Uterus (tissue), 4 donors: ENCODE measurements around the gene CYP3A4. TPM values are rescaled to one million over a fixed set of nuclear protein-coding genes. Genes with fewer than 3 reads are reported as not detected.
"Not testable (repeated sequence)": the region's sequence is repeated elsewhere in the genome, so short reads cannot be mapped to it uniquely, and the experiment has no call there.

ENCODE experiments used
- DNase-seq, 2 donors: peaks; one replicate each; pipeline ENCODE4 v3.0.0-alpha.2; 2019 to 2020
- H3K27ac ChIP-seq, 2 donors: fragments of 200-600 bp; sonication (generic); 1 replicate in 1 of 2; 2 replicates in 1 of 2; pipeline ENCODE4 v1.5.1; 2016 to 2018
- H3K27me3 ChIP-seq, 2 donors: fragments of 200-600 bp; sonication (generic); one replicate each; pipeline ENCODE4 v1.5.1; 2018 to 2019; ENCODE audit warnings: control low read depth in 1 of 2
- H3K36me3 ChIP-seq, 2 donors: fragments of 200-600 bp; sonication (generic); one replicate each; pipeline ENCODE4 v1.5.1; 2019; ENCODE audit warnings: control low read depth in 1 of 2
- H3K4me1 ChIP-seq, 2 donors: fragments of 200-600 bp; sonication (generic); one replicate each; pipeline ENCODE4 v1.5.1; 2018 to 2019; ENCODE audit warnings: control low read depth in 1 of 2
- H3K4me3 ChIP-seq, 2 donors: fragments of 200-600 bp; sonication (generic); 1 replicate in 1 of 2; 2 replicates in 1 of 2; pipeline ENCODE4 v1.5.1; 2018 to 2019; ENCODE audit warnings: mild to moderate bottlenecking in 1 of 2
- H3K9me3 ChIP-seq, 2 donors: fragments of 200-600 bp; sonication (generic); one replicate each; pipeline ENCODE4 v1.5.1; 2019; ENCODE audit warnings: control low read depth in 1 of 2
- POLR2A ChIP-seq, 2 donors: fragments of 450-650 bp; IDR thresholded peaks; one replicate each; pipeline ENCODE4 v1.6.1; 2016; ENCODE audit warnings: antibody characterized with exemption in 2 of 2, mild to moderate bottlenecking in 1 of 2, moderate library complexity in 1 of 2
- intact Hi-C: fragments of 100-400 bp; cut with DNase I; formaldehyde crosslinking; loops from one replicate; pipeline ENCODE4 v1.15.1; 2023; ENCODE audit warnings: low total_unique reads
- total RNA-seq, 4 donors: library from RNA; depleted of rRNA in 3 of 4; stranded (reverse); fragments of >200 nt in 3 of 4; gene quantifications; one replicate each; pipeline versions ENCODE4 v1.1.0 to v1.2.4, GENCODE V29; 2014 to 2023
- TF ChIP-seq, protein P1 (sequence below), 4 experiments: fragments of 200-600 bp in 2 of 4; fragments of 450-650 bp in 2 of 4; sonication (generic) in 2 of 4; IDR thresholded peaks; one replicate each; pipeline ENCODE4 v1.5.1; 2016 to 2019; ENCODE audit warnings: antibody characterized with exemption in 4 of 4, mild to moderate bottlenecking in 2 of 4, moderate library complexity in 1 of 4
- donor health status: DM: yes; HTN: yes; CAD: no.

CYP3A4 gene
- total RNA-seq, 4 donors from 2014 or later, result 0.18 TPM; not detected in 3

DNA sequence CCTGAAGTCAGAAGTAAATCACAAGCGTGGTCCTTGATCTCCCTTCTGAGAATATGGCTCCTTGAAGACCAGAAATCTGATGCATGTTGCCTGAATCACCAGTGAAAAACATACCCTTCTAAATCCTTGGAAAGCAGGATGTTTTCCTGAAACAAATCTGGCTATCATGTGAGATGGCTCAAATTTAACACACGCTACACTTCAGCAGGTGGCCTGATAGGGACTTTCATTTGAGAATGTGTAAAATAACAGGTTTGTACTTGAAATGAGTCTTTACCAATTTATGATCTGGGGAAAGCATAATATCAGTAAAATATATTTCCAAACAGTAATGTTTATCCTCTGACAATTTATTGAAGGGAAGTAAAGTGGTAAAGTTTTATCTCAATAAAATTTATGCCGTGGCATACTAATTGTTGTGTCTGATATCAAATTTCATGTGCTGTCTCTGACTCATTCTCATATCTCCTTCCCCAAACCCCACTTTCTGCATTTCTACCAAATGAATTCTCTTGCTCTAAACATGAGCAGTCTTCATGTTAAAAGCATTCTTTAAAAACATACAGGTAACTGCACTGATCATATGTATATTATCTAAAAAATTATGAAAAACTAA lies 17.4 kb downstream of the CYP3A4 start:
- Histone ChIP-seq H3K9me3 (no peaks in the 10 kb centered on the region), H3K4me1 (no peaks in the 10 kb centered on the region), H3K36me3 (no peaks in the 10 kb centered on the region), H3K4me3 (no peak overlapping the region), H3K27me3 (no peaks in the 10 kb centered on the region), H3K27ac (no peak overlapping the region)
- TF ChIP-seq, protein P1, sequence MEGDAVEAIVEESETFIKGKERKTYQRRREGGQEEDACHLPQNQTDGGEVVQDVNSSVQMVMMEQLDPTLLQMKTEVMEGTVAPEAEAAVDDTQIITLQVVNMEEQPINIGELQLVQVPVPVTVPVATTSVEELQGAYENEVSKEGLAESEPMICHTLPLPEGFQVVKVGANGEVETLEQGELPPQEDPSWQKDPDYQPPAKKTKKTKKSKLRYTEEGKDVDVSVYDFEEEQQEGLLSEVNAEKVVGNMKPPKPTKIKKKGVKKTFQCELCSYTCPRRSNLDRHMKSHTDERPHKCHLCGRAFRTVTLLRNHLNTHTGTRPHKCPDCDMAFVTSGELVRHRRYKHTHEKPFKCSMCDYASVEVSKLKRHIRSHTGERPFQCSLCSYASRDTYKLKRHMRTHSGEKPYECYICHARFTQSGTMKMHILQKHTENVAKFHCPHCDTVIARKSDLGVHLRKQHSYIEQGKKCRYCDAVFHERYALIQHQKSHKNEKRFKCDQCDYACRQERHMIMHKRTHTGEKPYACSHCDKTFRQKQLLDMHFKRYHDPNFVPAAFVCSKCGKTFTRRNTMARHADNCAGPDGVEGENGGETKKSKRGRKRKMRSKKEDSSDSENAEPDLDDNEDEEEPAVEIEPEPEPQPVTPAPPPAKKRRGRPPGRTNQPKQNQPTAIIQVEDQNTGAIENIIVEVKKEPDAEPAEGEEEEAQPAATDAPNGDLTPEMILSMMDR (IDR thresholded peaks at IDR 0.05), result no peak
- no peak for TF ChIP-seq POLR2A (IDR thresholded peaks at IDR 0.05)
- DNase-seq, result no peak
- intact Hi-C loops, result no loop called here

DNA sequence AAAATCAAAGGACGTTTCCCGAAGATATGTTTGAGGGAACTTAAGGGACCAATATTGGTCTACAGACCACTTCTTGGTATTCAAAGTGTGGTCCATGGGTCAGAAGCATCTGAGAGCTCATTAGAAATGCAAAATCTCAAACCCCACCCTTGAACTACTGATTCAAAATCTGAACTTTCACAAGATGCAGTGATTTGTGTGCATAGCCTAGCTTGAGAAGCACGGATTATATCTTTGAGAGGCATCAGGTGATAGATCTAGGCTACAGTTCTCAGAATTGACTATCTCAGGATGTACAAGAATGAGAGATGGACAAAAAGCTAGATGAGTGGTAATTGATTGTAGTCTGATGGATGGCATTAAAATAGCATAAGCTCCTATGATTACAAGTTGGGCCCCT lies 19.5 kb downstream of the CYP3A4 start:
- no peaks in the 10 kb centered on the region for H3K4me1 ChIP-seq
- no peaks in the 10 kb centered on the region for H3K27me3 ChIP-seq
- no peak overlapping the region for H3K27ac ChIP-seq
- intact Hi-C loops, result no loop called here
- no peak for DNase-seq
- no peak overlapping the region for H3K4me3 ChIP-seq
- H3K36me3 ChIP-seq, result no peaks in the 10 kb centered on the region
- H3K9me3 ChIP-seq, result no peaks in the 10 kb centered on the region
- no peak for TF ChIP-seq POLR2A (IDR thresholded peaks at IDR 0.05)
- TF ChIP-seq, protein P1 (IDR thresholded peaks at IDR 0.05), result no peak

DNA sequence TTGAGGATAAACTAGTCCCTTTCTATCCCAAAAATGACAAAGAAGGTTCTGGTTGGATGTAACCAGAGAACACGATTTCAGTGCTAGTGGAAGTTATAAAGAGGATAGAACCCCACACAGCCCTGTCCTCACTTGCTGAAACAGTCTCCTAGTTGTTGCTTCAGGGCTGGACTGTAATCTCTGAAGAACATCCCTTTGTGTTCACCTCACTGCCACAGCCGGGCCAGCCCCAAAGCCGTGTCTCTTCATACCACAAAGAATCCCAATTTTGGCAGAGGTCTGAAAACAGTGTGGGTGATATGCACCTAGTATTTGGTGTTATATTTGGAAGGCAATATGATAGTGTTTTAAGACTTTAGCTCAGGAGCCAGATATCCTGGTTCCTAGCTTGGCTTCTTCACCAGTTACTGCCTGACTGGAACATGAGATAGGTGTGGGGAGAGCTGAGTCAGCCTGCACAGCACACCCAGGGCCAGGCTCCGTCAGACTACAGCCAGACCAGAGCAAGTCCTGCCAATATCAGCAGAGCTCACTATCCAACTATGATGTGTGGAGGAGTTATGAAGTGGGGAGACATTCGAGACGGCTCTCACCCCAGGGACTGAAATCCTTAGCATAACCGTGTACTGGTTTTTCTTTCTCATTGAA lies 21.2 kb downstream of the CYP3A4 start:
- intact Hi-C loops, result no loop called here
- Histone ChIP-seq H3K4me3 (no peak overlapping the region), H3K27me3 (no peaks in the 10 kb centered on the region)

DNA sequence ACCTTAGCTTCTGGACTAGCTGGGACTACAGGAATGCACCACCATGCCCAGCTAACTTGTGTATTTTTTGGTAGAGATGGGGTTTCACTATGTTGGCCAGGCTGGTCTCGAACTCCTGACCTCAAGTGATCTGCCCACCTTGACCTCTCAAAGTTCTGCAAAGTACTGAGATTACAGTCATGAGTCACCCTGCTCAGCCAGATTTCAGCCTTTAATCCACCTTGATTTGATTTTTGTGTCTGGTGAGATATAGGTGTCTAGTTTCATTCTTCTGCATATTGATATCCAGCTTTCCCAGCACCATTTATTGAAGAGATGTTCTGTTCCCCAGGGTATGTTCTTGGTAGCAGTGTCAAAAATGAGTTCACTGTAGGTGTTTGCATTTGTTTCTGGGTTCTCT lies 28.9 kb downstream of the CYP3A4 start:
- no peak overlapping the region for H3K4me3 ChIP-seq
- DNase-seq, result no peak
- H3K27me3 ChIP-seq, result no peaks in the 10 kb centered on the region
- TF ChIP-seq, protein P1 (IDR thresholded peaks at IDR 0.05), result no peak
- no peak for TF ChIP-seq POLR2A (IDR thresholded peaks at IDR 0.05)
- no peaks in the 10 kb centered on the region for H3K36me3 ChIP-seq
- no peaks in the 10 kb centered on the region for H3K9me3 ChIP-seq
- intact Hi-C loops, result no loop called here
- no peak overlapping the region for H3K27ac ChIP-seq
- no peaks in the 10 kb centered on the region for H3K4me1 ChIP-seq

More for the DNA sequence above, 21.2 kb downstream of the CYP3A4 start:
- no peak for DNase-seq
- Histone ChIP-seq H3K36me3 (no peaks in the 10 kb centered on the region), H3K4me1 (no peaks in the 10 kb centered on the region), H3K9me3 (no peaks in the 10 kb centered on the region), H3K27ac (no peak overlapping the region)
- no peak for TF ChIP-seq POLR2A (IDR thresholded peaks at IDR 0.05)
- TF ChIP-seq, protein P1 (IDR thresholded peaks at IDR 0.05), result no peak

DNA sequence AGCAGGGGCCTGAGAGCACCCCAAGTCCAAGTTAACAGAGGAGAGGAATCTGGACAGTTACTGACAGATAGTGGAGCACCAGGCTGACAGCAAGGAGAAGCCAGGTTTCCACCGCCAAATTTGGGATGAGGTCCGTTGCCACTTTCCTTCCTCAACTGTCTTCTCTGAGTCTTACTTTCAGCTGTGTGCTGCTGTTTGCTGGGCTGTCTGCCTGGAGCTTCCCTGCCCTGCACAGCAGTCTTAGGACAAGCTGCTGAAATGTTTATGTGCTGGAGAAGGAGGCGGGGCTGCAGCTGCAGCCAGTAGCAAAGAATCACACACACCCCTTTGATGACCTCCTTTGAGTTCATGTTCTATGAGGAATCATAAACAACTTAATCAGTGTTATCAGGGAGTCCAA lies 31.6 kb downstream of the CYP3A4 start:
- H3K4me1 ChIP-seq, result no peaks in the 10 kb centered on the region
- H3K4me3 ChIP-seq, result no peak overlapping the region
- DNase-seq, result no peak
- no peaks in the 10 kb centered on the region for H3K36me3 ChIP-seq
- H3K9me3 ChIP-seq, result no peaks in the 10 kb centered on the region
- intact Hi-C loops, result no loop called here
- H3K27ac ChIP-seq, result no peak overlapping the region
- TF ChIP-seq POLR2A (IDR thresholded peaks at IDR 0.05), result no peak
- TF ChIP-seq, protein P1 (IDR thresholded peaks at IDR 0.05), result no peak
- H3K27me3 ChIP-seq, result no peaks in the 10 kb centered on the region

DNA sequence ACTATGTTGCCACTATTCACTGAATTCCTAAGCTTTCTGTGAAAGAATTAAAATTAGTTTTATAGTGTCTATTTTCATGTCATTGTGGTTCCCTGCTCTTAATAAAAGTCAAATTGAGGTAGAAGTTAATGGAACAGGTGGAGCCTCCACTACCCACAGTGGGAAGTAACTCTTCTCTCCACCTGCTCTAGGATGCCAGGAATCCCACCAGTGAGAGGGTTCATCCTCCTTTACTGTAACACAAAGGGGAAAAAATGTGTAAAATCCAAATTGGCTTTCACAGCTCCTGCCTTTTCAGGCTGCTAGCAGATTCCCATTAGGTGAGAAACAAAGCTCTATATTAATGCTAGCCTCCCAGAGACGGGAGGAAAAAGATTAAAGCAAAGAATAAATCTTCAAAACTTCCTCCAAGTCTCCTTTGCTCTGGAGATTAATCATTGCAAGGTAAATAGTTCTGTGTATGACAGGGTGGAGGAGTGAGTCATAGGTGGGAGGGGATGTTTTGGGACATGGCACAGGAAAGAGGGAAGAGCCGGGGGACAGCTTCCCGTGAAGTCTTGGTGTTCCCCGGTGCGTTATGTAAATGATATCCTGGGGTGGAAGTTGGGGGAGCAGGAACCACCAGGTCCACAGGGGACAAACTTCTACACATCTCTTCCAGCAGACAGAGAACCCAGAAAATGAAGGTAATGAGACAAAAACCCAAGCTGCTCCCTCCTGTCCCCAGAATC lies 32.5 kb downstream of the CYP3A4 start:
- DNase-seq, result not testable (repeated sequence)

More for the DNA sequence above, 32.5 kb downstream of the CYP3A4 start:
- H3K9me3 ChIP-seq, H3K36me3 ChIP-seq, H3K4me1 ChIP-seq, H3K4me3 ChIP-seq, H3K27ac ChIP-seq, H3K27me3 ChIP-seq, intact Hi-C loops: not testable (repeated sequence)
